CD4-positive, alpha-beta T cell treated with Interleukin-15 for 4 hours (primary cell): ENCODE results near the gene HSDL1.

ENCODE experiments used
- DNase-seq: peaks from one replicate; pipeline ENCODE4 v3.0.0-alpha.2; 2020; ENCODE audit warnings: low spot score

Gene HSDL1

GRCh38 chr16:84082110-84082509 is 62.9 kb downstream of the HSDL1 start:
- DNase-seq = no peak

GRCh38 chr16:84081446-84081989 is 63.5 kb downstream of the HSDL1 start:
- DNase-seq = no peak

GRCh38 chr16:84080813-84081212 is 64.2 kb downstream of the HSDL1 start:
- DNase-seq = no peak

- no peak for DNase-seq
These were observed 64.6 kb downstream of the HSDL1 start for GRCh38 chr16:84080378-84080777.

- DNase-seq = no peak
These were observed 65.3 kb downstream of the HSDL1 start for GRCh38 chr16:84079664-84080063.

GRCh38 chr16:84075376-84075775 is 69.6 kb downstream of the HSDL1 start:
- no peak for DNase-seq

GRCh38 chr16:84074721-84075120 is 70.3 kb downstream of the HSDL1 start:
- no peak for DNase-seq
